ENCODE results near the gene GSK3B. TPM values are rescaled to one million over a fixed set of nuclear protein-coding genes. Genes with fewer than 3 reads are reported as not detected.

Gene GSK3B
- total RNA-seq, 1 donor from 2014 or later = 35.7 TPM

- Mint-ChIP-seq H3K9me3 (no peaks in the 10 kb centered on the region), H3K27me3 (ENCODE audit: low read depth) (no peaks in the 10 kb centered on the region), H3K4me1 (ENCODE audit: low read depth) (peaks cover 23% of the 10 kb centered on the region), H3K36me3 (ENCODE audit: low read depth) (peaks cover 17% of the 10 kb centered on the region), H3K27ac (no peak overlapping the region), H3K4me3 (ENCODE audit: low read depth) (no peak overlapping the region)
- no peak for DNase-seq (ENCODE audit: low spot score)
- intact Hi-C loops (cut with micrococcal nuclease) = loop anchor here (1.0 to 10.0 kb wide), 5 partner anchors 201 to 501 kb away; partner anchors contain the start of genes CFAP91, COX17 and NDUFB4
Measured at GRCh38 chr3:120093119-120093910, 932 bp downstream of the GSK3B start.

- DNase-seq (ENCODE audit: low spot score) = no peak
- Mint-ChIP-seq H3K36me3 (ENCODE audit: low read depth) (peaks cover 17% of the 10 kb centered on the region), H3K27me3 (ENCODE audit: low read depth) (no peaks in the 10 kb centered on the region), H3K4me3 (ENCODE audit: low read depth) (no peak overlapping the region), H3K9me3 (no peaks in the 10 kb centered on the region), H3K4me1 (ENCODE audit: low read depth) (peaks cover 23% of the 10 kb centered on the region), H3K27ac (no peak overlapping the region)
- intact Hi-C loops (cut with micrococcal nuclease) = loop anchor here (5.0 to 10.0 kb wide), 4 partner anchors 260 to 502 kb away; partner anchors contain the start of genes CFAP91, COX17 and NDUFB4
Measured at GRCh38 chr3:120092474-120092873, 1.8 kb downstream of the GSK3B start.

GRCh38 chr3:120090422-120090821 lies 3.8 kb downstream of the GSK3B start:
- no peak for DNase-seq (ENCODE audit: low spot score)
- Mint-ChIP-seq H3K4me3 (ENCODE audit: low read depth) (no peak overlapping the region), H3K4me1 (ENCODE audit: low read depth) (peaks cover 16% of the 10 kb centered on the region), H3K27me3 (ENCODE audit: low read depth) (no peaks in the 10 kb centered on the region), H3K36me3 (ENCODE audit: low read depth) (peaks cover 13% of the 10 kb centered on the region), H3K27ac (no peak overlapping the region), H3K9me3 (no peaks in the 10 kb centered on the region)
- intact Hi-C loops (cut with micrococcal nuclease) = loop anchor here (5.0 to 10.0 kb wide), 4 partner anchors 258 to 504 kb away; partner anchors contain the start of genes CFAP91, COX17 and NDUFB4

GRCh38 chr3:120089089-120089488 lies 5.2 kb downstream of the GSK3B start:
- Mint-ChIP-seq H3K9me3 (no peaks in the 10 kb centered on the region), H3K4me1 (ENCODE audit: low read depth) (peaks cover 19% of the 10 kb centered on the region), H3K27ac (no peak overlapping the region), H3K4me3 (ENCODE audit: low read depth) (no peak overlapping the region), H3K27me3 (ENCODE audit: low read depth) (no peaks in the 10 kb centered on the region), H3K36me3 (ENCODE audit: low read depth) (peaks cover 16% of the 10 kb centered on the region)
- intact Hi-C loops (cut with micrococcal nuclease) = no loop called here
- DNase-seq (ENCODE audit: low spot score) = no peak

GRCh38 chr3:120088622-120089021 lies 5.6 kb downstream of the GSK3B start:
- peaks cover 16% of the 10 kb centered on the region for H3K36me3 Mint-ChIP-seq (ENCODE audit: low read depth)
- H3K27me3 Mint-ChIP-seq (ENCODE audit: low read depth) = no peaks in the 10 kb centered on the region
- DNase-seq (ENCODE audit: low spot score) = no peak
- intact Hi-C loops (cut with micrococcal nuclease) = no loop called here
- H3K9me3 Mint-ChIP-seq = no peaks in the 10 kb centered on the region
- H3K27ac Mint-ChIP-seq = no peak overlapping the region
- no peak overlapping the region for H3K4me3 Mint-ChIP-seq (ENCODE audit: low read depth)
- H3K4me1 Mint-ChIP-seq (ENCODE audit: low read depth) = peaks cover 20% of the 10 kb centered on the region

- Mint-ChIP-seq H3K36me3 (ENCODE audit: low read depth) (peaks cover 42% of the 10 kb centered on the region), H3K4me3 (ENCODE audit: low read depth) (no peak overlapping the region), H3K4me1 (ENCODE audit: low read depth) (peaks cover 31% of the 10 kb centered on the region), H3K9me3 (peaks cover 4% of the 10 kb centered on the region), H3K27me3 (ENCODE audit: low read depth) (no peaks in the 10 kb centered on the region), H3K27ac (peak overlapping the region; percentile 54)
- intact Hi-C loops (cut with micrococcal nuclease) = no loop called here
- no peak for DNase-seq (ENCODE audit: low spot score)
Measured at GRCh38 chr3:120081719-120082118, 12.5 kb downstream of the GSK3B start.

GRCh38 chr3:120080836-120081235 lies 13.4 kb downstream of the GSK3B start:
- H3K4me1 Mint-ChIP-seq (ENCODE audit: low read depth) = peaks cover 31% of the 10 kb centered on the region
- H3K27ac Mint-ChIP-seq = no peak overlapping the region
- H3K36me3 Mint-ChIP-seq (ENCODE audit: low read depth) = peaks cover 47% of the 10 kb centered on the region
- no peak overlapping the region for H3K4me3 Mint-ChIP-seq (ENCODE audit: low read depth)
- H3K9me3 Mint-ChIP-seq = peaks cover 9% of the 10 kb centered on the region
- intact Hi-C loops (cut with micrococcal nuclease) = no loop called here
- DNase-seq (ENCODE audit: low spot score) = no peak
- H3K27me3 Mint-ChIP-seq (ENCODE audit: low read depth) = no peaks in the 10 kb centered on the region

GRCh38 chr3:120077731-120078130 lies 16.5 kb downstream of the GSK3B start:
- intact Hi-C loops (cut with micrococcal nuclease) = no loop called here
- H3K36me3 Mint-ChIP-seq (ENCODE audit: low read depth) = peaks cover 61% of the 10 kb centered on the region
- no peak for DNase-seq (ENCODE audit: low spot score)
- H3K4me1 Mint-ChIP-seq (ENCODE audit: low read depth) = peaks cover 27% of the 10 kb centered on the region
- H3K9me3 Mint-ChIP-seq = peaks cover 14% of the 10 kb centered on the region
- no peaks in the 10 kb centered on the region for H3K27me3 Mint-ChIP-seq (ENCODE audit: low read depth)
- H3K4me3 Mint-ChIP-seq (ENCODE audit: low read depth) = no peak overlapping the region
- no peak overlapping the region for H3K27ac Mint-ChIP-seq

- Mint-ChIP-seq H3K36me3 (ENCODE audit: low read depth) (peaks cover 39% of the 10 kb centered on the region), H3K9me3 (peaks cover 14% of the 10 kb centered on the region), H3K27ac (no peak overlapping the region), H3K4me1 (ENCODE audit: low read depth) (peaks cover 17% of the 10 kb centered on the region), H3K4me3 (ENCODE audit: low read depth) (no peak overlapping the region), H3K27me3 (ENCODE audit: low read depth) (no peaks in the 10 kb centered on the region)
- intact Hi-C loops (cut with micrococcal nuclease) = no loop called here
- DNase-seq (ENCODE audit: low spot score) = no peak
Measured at GRCh38 chr3:120072867-120073525, 21.3 kb downstream of the GSK3B start.

- Mint-ChIP-seq H3K36me3 (ENCODE audit: low read depth) (peaks cover 37% of the 10 kb centered on the region), H3K9me3 (peaks cover 9% of the 10 kb centered on the region), H3K4me1 (ENCODE audit: low read depth) (peaks cover 15% of the 10 kb centered on the region), H3K4me3 (ENCODE audit: low read depth) (no peak overlapping the region), H3K27me3 (ENCODE audit: low read depth) (no peaks in the 10 kb centered on the region), H3K27ac (no peak overlapping the region)
- DNase-seq (ENCODE audit: low spot score) = no peak
- intact Hi-C loops (cut with micrococcal nuclease) = no loop called here
Measured at GRCh38 chr3:120071259-120071658, 23.0 kb downstream of the GSK3B start.

GRCh38 chr3:120070263-120070981 lies 23.8 kb downstream of the GSK3B start:
- intact Hi-C loops (cut with micrococcal nuclease) = no loop called here
- H3K9me3 Mint-ChIP-seq = peaks cover under 1% of the 10 kb centered on the region
- no peaks in the 10 kb centered on the region for H3K27me3 Mint-ChIP-seq (ENCODE audit: low read depth)
- H3K4me3 Mint-ChIP-seq (ENCODE audit: low read depth) = no peak overlapping the region
- no peak overlapping the region for H3K27ac Mint-ChIP-seq
- H3K36me3 Mint-ChIP-seq (ENCODE audit: low read depth) = peaks cover 37% of the 10 kb centered on the region
- no peak for DNase-seq (ENCODE audit: low spot score)
- peaks cover 9% of the 10 kb centered on the region for H3K4me1 Mint-ChIP-seq (ENCODE audit: low read depth)

GRCh38 chr3:120067083-120067482 lies 27.2 kb downstream of the GSK3B start:
- intact Hi-C loops (cut with micrococcal nuclease) = no loop called here
- no peaks in the 10 kb centered on the region for H3K27me3 Mint-ChIP-seq (ENCODE audit: low read depth)

More at GRCh38 chr3:120067083-120067482, 27.2 kb downstream of the GSK3B start:
- peaks cover 31% of the 10 kb centered on the region for H3K36me3 Mint-ChIP-seq (ENCODE audit: low read depth)
- H3K27ac Mint-ChIP-seq = no peak overlapping the region
- no peaks in the 10 kb centered on the region for H3K9me3 Mint-ChIP-seq
- no peak overlapping the region for H3K4me3 Mint-ChIP-seq (ENCODE audit: low read depth)
- no peak for DNase-seq (ENCODE audit: low spot score)
- H3K4me1 Mint-ChIP-seq (ENCODE audit: low read depth) = peaks cover 8% of the 10 kb centered on the region

Measured in activated T-helper 2 cell treated with anti-CD3 and anti-CD28 coated beads, Interferon-gamma antibody, Interleukin-2, Interleukin-4, amounts not matched to agents 10 μg/mL and 5 μg/mL and 100 μg/mL, durations not matched to agents 14 hours and 24 hours and 36 hours (primary cell).